HG03159 (cell line): ENCODE measurements around the gene FLNB.

Experiments used
- ATAC-seq: cut with Tn5 transposase; IDR thresholded peaks from one replicate; pipeline ENCODE4 v1.9.1; 2021; ENCODE audit warnings: mild to moderate bottlenecking, moderate library complexity; ENCODE audit not compliant: unreplicated experiment

Gene FLNB

DNA sequence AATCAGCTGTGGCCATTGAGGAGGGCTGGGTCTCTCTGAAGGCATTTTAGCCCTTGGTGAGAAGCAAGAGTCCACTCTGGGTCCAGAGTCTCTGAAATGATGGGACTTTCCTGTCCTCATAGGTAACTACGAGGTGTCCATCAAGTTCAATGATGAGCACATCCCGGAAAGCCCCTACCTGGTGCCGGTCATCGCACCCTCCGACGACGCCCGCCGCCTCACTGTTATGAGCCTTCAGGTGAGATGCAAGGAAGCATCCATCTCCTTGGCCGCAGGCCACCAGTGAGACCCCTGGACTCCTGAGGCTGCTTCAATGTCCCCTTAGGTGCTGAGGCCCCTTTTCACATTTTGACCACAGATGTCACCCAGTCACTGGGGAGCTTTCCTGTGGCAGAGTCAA is 147.6 kb downstream of the FLNB start:
- no peak for ATAC-seq

DNA sequence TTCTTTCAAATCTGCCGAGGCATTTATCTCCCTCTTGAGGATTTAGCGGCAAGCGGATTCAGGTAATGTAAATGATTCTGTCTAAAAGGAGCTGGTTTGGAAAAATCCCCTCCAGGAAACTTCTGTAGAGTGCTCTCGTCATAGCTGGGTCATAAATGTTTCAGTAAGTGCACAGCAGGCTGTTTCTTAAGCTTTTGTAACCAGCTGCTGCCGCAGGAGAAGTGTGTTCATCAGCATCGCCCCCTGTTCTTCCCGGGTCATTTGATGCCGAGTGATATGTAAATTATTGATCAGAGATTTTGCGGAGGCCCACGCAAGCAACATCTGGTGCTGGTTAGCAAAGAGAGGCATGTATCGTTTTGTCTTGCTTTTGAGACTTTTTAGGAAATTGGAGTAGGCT is 149.5 kb downstream of the FLNB start:
- ATAC-seq = no peak

DNA sequence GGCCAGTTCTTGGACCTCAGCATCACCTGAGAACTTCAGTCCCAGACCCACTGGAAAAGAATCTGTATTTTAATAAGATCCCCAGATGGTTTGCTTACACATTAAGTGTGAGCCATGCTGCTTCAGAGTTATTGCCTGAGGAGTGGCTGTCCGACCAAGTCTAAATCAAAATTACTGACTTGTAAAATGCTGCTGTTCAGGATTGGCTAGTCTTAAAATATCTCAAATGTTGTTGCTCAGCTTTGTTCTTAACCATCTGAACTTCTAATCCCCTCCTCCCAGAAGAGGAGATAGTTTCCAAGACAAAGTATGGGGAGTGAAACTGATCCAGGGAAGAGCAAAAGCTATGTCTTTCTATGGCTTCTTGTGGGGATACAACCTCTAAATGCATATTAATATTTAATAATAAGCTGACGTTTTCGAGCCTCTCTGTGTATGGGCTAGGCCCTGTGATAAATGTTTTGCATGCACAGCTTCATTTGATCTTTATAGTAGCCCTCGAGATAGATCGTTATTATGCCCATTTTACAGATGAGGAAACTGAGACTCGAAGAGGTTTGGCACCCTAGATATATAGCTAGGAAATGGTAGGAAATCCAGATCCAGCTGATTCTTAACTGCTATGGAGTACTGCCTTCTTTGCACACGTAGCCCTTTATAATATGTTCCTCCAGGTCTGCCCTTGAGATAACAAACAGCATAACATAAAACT is 150.4 kb downstream of the FLNB start:
- ATAC-seq = no peak

DNA sequence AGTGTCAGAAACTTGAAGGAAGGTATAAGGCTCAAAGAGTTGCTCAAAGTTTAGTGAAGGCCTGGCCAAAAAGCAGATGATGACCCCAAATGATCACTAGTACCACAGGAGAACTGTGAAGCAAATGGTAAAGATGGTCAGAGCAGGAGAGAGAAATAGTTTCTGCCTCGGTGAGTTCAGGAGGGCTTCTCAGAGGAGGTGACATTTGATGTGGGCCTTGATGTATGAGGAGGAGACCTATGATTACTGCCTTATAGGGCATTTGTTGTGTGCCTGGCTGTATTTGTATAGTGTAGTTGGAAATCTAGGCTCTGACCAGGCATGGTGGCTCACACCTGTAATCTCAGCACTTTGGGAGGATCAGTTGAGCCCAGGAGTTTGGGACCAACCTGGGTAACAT is 152.2 kb downstream of the FLNB start:
- ATAC-seq = no peak

DNA sequence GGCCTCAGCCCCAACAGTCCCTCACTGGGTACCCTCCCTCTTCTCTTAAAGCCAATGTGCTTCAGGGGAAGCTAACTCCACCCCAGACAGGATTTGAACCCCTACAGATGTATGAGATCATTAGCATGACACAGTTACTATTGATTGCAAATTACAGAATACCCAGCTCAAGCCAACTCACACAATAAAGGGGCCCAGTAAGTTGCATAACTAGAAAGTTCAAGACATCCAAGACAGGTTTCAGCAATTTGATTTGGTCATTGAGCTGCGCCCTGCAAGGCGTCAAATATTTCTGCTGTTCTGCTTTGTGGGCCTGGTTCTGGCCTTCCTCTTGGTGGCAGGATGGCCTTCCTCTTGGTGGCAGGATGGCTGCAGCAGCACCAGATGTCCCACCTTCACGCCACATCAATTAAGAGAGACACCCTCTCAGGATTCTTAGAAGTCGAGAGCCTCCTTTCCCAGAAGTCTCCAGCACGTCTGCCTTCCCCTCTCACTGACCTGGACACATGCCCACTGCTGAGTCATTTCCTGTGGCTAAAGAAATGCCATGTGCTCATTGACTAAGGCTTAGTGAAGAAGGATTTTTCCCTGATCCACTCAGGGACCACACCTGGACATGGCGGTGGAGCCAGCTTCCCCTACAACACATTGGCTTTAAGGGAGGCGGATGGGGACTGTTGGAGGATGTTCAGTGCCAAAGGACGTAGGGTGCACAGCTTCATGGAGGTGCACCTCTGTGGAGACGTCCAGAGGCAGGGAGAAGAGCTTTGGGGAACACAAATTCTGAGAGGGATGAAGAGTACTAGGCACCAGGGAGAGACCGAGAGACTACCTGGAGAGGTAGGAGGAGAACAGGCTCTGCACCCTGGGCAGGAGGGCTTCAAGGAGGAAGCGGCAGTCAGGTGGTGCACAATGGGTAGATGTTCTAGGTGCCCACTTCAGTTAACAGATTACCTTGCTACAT is 153.5 kb downstream of the FLNB start:
- no peak for ATAC-seq

DNA sequence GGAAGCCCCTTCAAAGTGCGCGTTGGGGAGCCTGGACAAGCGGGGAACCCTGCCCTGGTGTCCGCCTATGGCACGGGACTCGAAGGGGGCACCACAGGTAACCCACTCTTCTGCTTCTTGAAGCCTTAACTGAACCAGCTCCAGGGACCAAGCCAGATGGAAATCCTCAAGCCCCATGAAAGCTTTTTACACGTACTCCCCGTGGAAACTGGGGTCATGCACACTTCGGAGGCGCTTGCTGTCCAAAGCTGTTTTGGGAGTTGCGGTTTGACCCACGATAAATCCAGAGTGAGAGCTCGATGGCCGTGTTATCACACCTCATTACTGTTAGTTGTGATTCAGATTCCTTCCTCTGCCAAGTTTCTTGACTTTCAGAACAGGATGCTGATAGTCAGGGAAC is 155.0 kb downstream of the FLNB start:
- ATAC-seq = no peak

DNA sequence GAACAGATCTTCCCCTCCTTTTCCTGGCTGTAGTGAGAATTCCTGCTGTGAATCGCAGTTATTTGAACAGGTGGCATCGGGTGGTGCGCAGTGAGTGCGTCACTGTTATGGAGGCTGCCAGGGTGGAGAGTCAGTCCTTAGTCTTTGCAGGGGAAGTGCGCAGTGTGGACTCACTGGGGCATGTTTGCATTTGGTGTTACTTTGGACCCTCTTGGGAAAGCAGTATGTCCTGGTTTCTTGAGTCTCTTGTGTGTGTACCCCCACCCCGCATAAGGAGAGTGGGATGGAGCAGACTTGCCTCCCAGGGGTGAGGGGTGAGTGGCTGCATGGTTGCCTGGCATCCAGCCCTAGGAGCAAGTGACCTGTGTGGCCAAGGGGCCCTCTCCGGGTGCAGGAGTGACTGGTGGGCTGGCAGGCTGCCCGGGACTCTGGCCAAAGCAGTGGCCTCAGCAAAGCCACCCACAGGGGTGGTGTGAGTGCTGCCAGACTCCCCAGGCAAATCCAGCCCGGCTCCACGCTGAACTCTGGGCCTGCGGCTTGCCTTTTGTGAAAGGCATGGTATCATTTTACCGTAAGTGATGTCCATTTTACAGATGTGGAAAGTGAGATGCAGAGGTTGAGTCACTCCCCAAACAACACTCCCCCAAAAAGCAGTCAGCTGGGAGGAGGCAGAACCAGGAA is 156.1 kb downstream of the FLNB start:
- ATAC-seq = no peak

DNA sequence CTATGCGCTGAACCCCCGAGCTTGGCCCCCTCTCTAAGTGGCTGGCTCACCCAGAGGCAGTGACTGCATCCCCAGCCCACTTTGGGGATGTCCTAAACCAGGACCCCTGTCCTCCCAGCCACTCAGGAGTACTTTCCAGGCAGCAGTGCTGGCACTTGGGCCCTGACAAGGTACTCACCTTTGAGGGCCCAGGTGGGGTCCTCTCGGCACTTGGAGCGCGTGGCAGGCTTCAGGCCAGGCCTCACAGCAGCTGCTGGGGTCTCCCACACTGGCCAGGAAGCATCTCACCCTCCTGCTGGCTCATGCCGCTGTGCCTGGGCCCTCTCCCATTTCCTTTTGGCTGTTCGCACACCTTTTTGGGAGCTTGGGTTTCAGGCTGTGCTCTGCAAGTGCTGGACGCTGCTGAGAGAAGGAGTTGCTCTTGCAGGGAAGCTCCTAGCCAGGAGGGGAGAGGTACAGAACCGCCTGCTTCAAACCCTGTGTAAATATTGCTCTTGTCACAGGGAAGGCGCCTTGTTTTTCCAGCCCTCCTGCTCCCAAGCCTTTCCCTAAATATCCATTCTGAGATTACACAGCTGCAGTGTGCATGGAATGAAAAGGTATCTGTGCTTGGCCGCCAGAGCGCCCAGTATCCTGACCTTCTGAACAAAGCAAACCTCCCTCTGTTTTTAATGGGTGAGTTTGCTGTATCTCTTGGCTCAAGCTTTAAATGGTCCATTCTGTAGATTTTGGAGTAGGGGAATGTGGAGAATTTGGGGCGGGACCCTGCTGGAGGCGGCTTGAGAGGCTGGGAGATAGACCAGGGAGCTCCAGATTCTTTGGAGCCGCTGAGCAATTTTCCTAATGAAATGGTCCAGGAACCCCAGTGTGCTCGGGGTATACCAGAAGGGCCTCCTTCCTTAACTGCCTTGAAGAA is 156.9 kb downstream of the FLNB start:
- ATAC-seq = no peak

DNA sequence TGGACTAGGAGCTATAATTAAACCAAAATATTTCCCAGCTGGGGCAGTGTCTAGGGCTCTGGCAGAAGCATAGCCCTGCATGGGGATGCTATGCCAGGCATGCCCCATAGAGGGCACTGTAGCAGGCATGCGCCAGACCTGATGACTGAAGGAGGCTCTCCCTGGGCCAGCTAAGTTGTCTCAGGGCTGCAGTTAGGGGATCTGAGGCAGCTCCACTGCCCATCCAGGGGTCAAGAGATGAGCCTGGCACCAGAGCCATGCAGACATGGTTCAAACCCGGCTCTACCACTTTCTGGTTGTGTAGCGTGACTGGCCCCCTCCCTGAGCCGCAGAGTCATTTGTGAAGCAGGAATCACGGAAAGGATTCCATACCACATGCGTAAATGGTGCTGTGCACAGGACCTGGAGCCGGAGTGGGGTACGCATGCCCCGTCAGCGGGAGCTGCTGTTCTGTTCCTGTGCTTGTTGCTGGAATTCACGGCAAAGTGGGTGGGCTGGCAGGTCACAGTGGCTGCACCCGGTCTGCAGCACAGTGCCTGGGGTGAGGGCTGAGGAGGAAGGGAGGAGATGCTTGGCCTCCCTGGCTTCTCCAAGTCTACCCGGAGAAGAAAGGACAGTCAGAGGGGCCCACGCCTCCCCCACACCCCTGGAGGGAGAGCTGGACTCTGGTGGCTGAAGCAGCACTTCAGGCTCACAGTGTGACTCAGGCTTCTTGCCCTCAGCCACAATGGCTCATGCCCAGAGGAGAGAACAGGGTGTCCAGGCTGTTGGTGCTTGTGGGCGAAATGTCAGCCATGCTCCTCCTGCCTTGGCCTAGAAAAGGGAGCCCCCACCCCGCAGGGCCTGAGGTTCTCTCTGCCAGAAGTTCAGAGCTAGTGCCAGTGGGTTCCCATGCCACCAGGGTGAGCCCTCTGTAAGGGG is 159.5 kb downstream of the FLNB start:
- no peak for ATAC-seq

DNA sequence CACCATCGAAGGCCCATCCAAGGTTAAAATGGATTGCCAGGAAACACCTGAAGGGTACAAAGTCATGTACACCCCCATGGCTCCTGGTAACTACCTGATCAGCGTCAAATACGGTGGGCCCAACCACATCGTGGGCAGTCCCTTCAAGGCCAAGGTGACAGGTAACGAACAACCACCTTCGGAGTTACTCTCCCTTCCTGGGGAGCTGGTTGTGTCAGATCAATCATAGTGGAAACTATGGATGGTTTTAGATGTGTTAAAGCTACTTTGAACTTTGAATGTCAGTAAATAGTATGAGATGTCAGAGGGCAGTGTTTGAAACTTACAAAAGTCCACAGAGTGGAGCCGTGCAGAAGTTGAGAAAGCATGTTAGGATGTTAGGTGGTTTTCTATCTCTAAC is 160.3 kb downstream of the FLNB start:
- ATAC-seq = no peak

DNA sequence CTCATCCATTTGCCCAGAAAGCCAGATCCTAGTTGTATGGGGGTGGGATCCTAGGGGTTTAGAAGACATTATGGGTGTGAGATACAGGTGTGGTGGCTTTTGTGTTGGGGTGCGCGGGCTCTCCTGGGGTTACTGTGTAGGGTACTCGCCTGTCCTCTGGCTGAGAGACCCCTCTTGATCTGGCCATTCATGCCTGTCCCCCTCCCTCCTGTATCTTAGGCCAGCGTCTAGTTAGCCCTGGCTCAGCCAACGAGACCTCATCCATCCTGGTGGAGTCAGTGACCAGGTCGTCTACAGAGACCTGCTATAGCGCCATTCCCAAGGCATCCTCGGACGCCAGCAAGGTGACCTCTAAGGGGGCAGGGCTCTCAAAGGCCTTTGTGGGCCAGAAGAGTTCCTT is 161.1 kb downstream of the FLNB start:
- no peak for ATAC-seq

DNA sequence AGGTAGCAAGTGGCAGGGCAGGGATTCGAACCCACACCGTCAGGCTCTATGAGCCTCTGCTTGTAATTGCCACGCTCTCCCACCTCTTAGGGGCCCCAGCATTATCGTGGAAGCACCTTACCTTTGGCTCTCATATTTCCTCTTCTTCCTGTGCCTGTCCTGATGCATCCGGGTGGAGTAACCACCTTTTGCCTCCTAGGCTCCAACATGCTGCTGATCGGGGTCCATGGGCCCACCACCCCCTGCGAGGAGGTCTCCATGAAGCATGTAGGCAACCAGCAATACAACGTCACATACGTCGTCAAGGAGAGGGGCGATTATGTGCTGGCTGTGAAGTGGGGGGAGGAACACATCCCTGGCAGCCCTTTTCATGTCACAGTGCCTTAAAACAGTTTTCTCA is 162.2 kb downstream of the FLNB start:
- ATAC-seq = no peak

DNA sequence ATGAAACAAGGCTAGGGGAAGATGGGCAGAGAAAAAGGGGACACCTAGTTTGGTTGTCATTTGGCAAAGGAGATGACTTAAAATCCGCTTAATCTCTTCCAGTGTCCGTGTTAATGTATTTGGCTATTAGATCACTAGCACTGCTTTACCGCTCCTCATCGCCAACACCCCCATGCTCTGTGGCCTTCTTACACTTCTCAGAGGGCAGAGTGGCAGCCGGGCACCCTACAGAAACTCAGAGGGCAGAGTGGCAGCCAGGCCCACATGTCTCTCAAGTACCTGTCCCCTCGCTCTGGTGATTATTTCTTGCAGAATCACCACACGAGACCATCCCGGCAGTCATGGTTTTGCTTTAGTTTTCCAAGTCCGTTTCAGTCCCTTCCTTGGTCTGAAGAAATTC is 162.9 kb downstream of the FLNB start:
- ATAC-seq = no peak

DNA sequence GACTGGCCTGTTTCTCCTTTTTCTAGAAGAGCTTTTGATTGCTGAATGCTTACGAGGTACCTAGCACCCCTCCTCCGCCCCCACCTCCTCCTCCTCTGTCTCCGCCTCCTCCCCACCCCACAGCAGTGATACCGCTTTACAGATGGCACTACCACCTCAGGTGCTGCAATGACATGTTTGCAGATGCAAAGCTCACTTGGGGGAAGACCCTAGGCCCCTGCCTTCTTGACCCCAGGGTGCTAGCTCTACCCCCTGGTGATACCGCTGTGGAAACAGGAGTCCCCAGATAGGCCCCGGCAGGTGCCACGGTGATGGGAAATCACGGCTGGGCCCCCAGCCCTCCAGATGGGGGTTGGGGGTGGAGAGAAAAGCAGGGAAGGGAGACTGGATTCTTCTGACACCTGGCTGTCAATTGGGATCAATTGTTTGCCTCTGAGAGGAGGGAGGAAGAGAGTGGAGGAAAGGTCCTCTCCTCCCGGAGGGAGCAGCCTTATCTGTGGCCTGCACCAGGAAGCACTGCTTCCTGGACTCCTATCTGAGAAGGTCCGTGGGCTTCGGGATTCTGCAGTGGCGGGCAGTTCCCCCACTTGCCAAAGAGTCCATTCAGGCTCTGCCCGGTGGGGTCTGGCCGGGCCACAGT is 164.9 kb downstream of the FLNB start:
- ATAC-seq = no peak

DNA sequence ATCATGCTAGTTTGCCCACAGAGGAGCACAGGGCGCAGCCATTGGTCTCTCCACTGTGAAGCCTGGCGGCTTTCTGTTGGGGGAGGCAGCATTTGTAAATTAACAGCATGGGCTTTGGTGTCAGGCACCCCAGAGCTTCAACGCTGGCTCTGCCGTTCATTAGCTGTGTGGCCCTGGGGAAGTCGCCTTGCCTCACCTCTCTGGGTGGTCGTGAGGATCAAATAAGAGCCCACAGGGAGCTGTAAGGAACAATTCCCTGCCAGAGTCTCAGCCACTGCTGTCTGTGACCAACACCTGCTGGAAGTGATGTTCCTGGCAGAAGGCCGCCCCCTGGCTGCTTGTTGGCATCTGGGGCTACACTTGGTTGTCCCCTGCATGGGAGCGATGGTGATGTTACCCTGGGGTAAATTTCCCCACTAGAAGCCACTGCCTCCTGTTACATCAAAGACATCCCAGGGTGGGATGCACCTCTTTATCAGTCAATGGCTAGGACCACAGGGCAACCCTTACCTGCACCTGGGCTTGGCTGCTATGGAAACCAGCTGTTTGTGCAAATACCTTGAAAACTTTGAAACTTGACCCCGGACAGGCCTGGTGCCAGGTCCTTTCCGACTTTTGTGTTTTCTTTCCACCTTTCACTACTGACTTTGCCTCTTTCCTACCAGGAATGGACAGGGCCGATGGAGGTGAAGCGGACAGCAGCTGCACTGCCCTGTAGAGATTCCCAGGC is 165.6 kb downstream of the FLNB start:
- ATAC-seq = no peak

DNA sequence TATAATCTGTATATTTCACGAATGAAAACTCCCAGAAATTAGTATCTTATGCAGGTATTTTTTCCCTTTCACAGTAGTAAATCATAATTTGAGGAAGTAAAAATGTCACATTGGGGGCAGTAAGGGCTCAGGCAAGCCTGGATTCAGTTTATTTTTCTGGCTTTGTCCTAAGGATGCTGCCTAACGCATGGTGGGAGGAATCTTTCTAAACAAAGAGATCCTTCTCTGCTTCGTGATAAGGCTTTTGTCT is 166.9 kb downstream of the FLNB start:
- ATAC-seq = no peak

DNA sequence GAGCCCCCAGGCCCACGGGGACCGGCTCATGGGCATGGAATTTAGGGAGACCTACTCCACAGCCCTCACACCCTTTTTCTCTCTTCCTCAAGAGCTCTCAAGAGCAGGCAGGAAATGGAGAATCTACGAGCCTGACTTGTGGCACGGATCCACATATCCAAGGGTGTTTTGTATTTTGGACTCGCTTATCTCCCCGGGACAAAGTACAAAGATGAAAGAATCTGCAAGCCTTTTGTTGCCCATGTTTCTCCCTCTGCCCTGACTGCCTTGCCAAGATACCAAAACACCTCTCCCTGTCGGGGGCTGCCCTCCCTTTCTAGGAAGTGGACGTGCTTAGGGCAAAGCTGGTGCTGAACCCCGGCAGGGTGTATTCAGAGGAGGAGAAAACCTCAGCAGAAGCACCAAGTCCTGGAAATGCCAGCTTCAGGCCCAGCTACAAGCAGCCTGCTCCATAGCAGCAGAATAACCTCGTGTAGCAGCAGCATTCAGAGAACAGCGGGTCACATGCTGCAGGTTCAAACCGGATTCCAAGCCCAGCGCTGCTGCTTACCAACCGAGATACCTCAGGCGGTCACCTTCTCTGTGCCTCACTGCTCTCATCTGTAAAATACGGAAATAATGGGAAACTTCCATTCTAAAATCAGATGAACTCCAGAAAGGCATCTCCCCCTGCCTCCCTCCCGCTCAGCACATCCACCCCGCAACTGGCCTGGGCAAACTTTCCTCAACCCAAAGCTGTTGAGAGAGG is 167.4 kb downstream of the FLNB start:
- ATAC-seq = no peak

DNA sequence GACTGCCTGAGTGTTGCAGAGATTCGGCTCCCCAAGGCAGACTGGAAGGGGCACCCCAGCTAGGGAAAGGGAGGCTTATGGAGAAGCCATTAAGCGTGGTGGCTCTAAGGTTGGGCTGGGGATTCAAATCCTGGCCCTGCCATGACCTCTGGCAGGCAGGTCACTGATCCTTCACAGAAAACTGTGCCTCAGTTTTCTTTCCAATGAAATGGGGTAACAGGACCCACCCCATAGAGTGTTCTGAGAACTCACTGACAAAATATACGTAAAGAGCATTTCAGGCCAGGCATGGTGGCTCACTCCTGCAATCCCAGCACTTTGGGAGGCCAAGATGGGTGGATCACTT is 167.9 kb downstream of the FLNB start:
- no peak for ATAC-seq
